PC-9 (cell line): ENCODE data around the gene GNAO1. TPM values are rescaled to one million over a fixed set of nuclear protein-coding genes. Genes with fewer than 3 reads are reported as not detected.

Experiments used
- BruUV-seq: library from RNA; stranded (reverse); fragments of 400-500 nt; replicated peaks from 2 replicates; lab custom pipeline; 2021; lab: Mats Ljungman, UMichigan
- CTCF ChIA-PET: fragments of 300-600 bp; sonication (Branson Sonifier 250); formaldehyde crosslinking; loops from one replicate; lab custom pipeline; 2022; ENCODE audit warnings: antibody characterized with exemption; lab: Charles Lee
- POLR2A ChIA-PET: fragments of 300-600 bp; sonication (Branson Sonifier 250); formaldehyde crosslinking; loops from one replicate; lab custom pipeline; 2022; ENCODE audit warnings: antibody characterized with exemption; ENCODE audit not compliant: unreplicated experiment; lab: Charles Lee
- DNase-seq, 2 experiments: peaks; one replicate each; pipeline versions ENCODE4 v3.0.0 to v3.0.0-alpha.2; 2015 to 2022; ENCODE audit warnings: mixed read lengths in 1 of 2
- H2AFZ ChIP-seq: fragments of 200-600 bp; sonication (generic); 2 replicates; pipeline ENCODE4 v1.8.1; 2017; ENCODE audit warnings: antibody characterized with exemption
- H3F3A ChIP-seq: fragments of 200-600 bp; sonication (generic); 2 replicates; pipeline ENCODE4 v1.8.1; 2017; ENCODE audit warnings: antibody characterized with exemption, mild to moderate bottlenecking, low read depth; ENCODE audit not compliant: insufficient read depth
- H3K27ac ChIP-seq: fragments of 200-600 bp; sonication (generic); 2 replicates; pipeline ENCODE4 v1.6.1; 2016; ENCODE audit warnings: mixed run types
- H3K27me3 ChIP-seq: fragments of 200-600 bp; sonication (generic); 2 replicates; pipeline ENCODE4 v1.6.1; 2016; ENCODE audit warnings: low read depth, mixed run types; ENCODE audit not compliant: insufficient read depth
- H3K36me3 ChIP-seq: fragments of 200-600 bp; sonication (generic); 2 replicates; pipeline ENCODE4 v1.6.1; 2016; ENCODE audit warnings: low read depth, mixed run types
- H3K4me1 ChIP-seq: fragments of 200-600 bp; sonication (generic); replicated peaks from 2 replicates; pipeline ENCODE4 v1.6.1; 2016; ENCODE audit warnings: mixed run types; ENCODE audit not compliant: insufficient read depth
- H3K4me2 ChIP-seq: fragments of 200-600 bp; sonication (generic); 2 replicates; pipeline ENCODE4 v1.6.1; 2017; ENCODE audit warnings: mixed run types
- H3K4me3 ChIP-seq: fragments of 200-600 bp; sonication (generic); 2 replicates; pipeline ENCODE4 v1.6.1; 2016; ENCODE audit warnings: mixed run types
- H3K79me2 ChIP-seq: fragments of 200-600 bp; sonication (generic); 2 replicates; pipeline ENCODE4 v1.6.1; 2017; ENCODE audit warnings: low read depth, mixed run types
- H3K9me2 ChIP-seq: fragments of 200-600 bp; sonication (generic); 2 replicates; pipeline ENCODE4 v1.8.1; 2017; ENCODE audit warnings: mild to moderate bottlenecking; ENCODE audit not compliant: insufficient read depth
- H3K9me3 ChIP-seq: fragments of 200-600 bp; sonication (generic); 2 replicates; pipeline ENCODE4 v1.8.1; 2016; ENCODE audit warnings: low read depth; ENCODE audit not compliant: insufficient read depth
- H4K20me1 ChIP-seq: fragments of 200-600 bp; sonication (generic); 2 replicates; pipeline ENCODE4 v1.8.1; 2017; ENCODE audit not compliant: insufficient read depth
- CTCF ChIP-seq: fragments of 200-600 bp; sonication (generic); conservative IDR thresholded peaks from 2 replicates; pipeline ENCODE4 v1.6.1; 2017; ENCODE audit warnings: mixed run types, antibody characterized with exemption, mild to moderate bottlenecking, moderate library complexity
- EZH2 ChIP-seq: fragments of 200-600 bp; sonication (generic); IDR thresholded peaks from 2 replicates; pipeline ENCODE4 v1.8.0; 2017; ENCODE audit warnings: antibody characterized with exemption, low read depth
- intact Hi-C: fragments of 100-400 bp; cut with micrococcal nuclease; formaldehyde crosslinking; loops from one replicate; pipeline ENCODE4 v1.10.0; 2022; ENCODE audit not compliant: unreplicated experiment
- total RNA-seq: library from RNA; stranded (reverse); gene quantifications from 2 replicates; pipeline ENCODE4 v1.2.3, GENCODE V29; 2021

Gene GNAO1
- total RNA-seq, 1 experiment from 2014 or later = 2.8 TPM

- no peak for DNase-seq
- no peaks in the 10 kb centered on the region for H3K79me2 ChIP-seq
- no peaks in the 10 kb centered on the region for H3K36me3 ChIP-seq
- no peaks in the 10 kb centered on the region for H3K27me3 ChIP-seq
- H3K4me3 ChIP-seq = no peak overlapping the region
- H4K20me1 ChIP-seq = no peaks in the 10 kb centered on the region
- no peak for TF ChIP-seq EZH2
- TF ChIP-seq CTCF = no peak
- H3K4me2 ChIP-seq = no peak overlapping the region
- no TSS peak for BruUV-seq
- H3F3A ChIP-seq = no peaks in the 10 kb centered on the region; the same call in 1 of the 2 replicates
- no peaks in the 10 kb centered on the region for H3K9me2 ChIP-seq
- intact Hi-C loops = no loop called here
- no peak overlapping the region for H3K27ac ChIP-seq
- POLR2A ChIA-PET = no interaction called here
- CTCF ChIA-PET = no interaction called here
- peaks cover 3% of the 10 kb centered on the region for H3K4me1 ChIP-seq
- H3K9me3 ChIP-seq = no peaks in the 10 kb centered on the region
- H2AFZ ChIP-seq = no peak overlapping the region
These were observed 82.3 kb downstream of the GNAO1 start for GRCh38 chr16:56273615-56274014.

GRCh38 chr16:56274369-56274768 lies 83.1 kb downstream of the GNAO1 start:
- DNase-seq = no peak
- Histone ChIP-seq H3K9me2 (no peaks in the 10 kb centered on the region), H3K36me3 (no peaks in the 10 kb centered on the region), H3F3A (no peaks in the 10 kb centered on the region; the same call in 1 of the 2 replicates), H3K27ac (no peak overlapping the region), H3K4me1 (peaks cover 10% of the 10 kb centered on the region), H3K9me3 (no peaks in the 10 kb centered on the region), H2AFZ (no peak overlapping the region), H3K4me3 (no peak overlapping the region), H4K20me1 (no peaks in the 10 kb centered on the region), H3K4me2 (no peak overlapping the region), H3K79me2 (no peaks in the 10 kb centered on the region), H3K27me3 (no peaks in the 10 kb centered on the region)
- TF ChIP-seq EZH2 (no peak), CTCF (no peak)
- intact Hi-C loops = no loop called here
- ChIA-PET POLR2A (no interaction called here), CTCF (no interaction called here)
- BruUV-seq = no TSS peak

- POLR2A ChIA-PET = no interaction called here
These were observed 83.8 kb downstream of the GNAO1 start for GRCh38 chr16:56275076-56275475.

More at GRCh38 chr16:56275076-56275475, 83.8 kb downstream of the GNAO1 start:
- intact Hi-C loops = no loop called here
- TF ChIP-seq EZH2 (no peak), CTCF (no peak)
- no peaks in the 10 kb centered on the region for H3K9me3 ChIP-seq
- H3K4me1 ChIP-seq = peaks cover 15% of the 10 kb centered on the region
- no peaks in the 10 kb centered on the region for H3K79me2 ChIP-seq
- no peaks in the 10 kb centered on the region; the same call in 1 of the 2 replicates for H3F3A ChIP-seq
- no peak overlapping the region for H3K4me2 ChIP-seq
- H3K4me3 ChIP-seq = no peak overlapping the region
- H3K9me2 ChIP-seq = no peaks in the 10 kb centered on the region
- no peak for DNase-seq
- no TSS peak for BruUV-seq
- no peaks in the 10 kb centered on the region for H4K20me1 ChIP-seq
- no peaks in the 10 kb centered on the region for H3K27me3 ChIP-seq
- H2AFZ ChIP-seq = no peak overlapping the region
- CTCF ChIA-PET = no interaction called here
- no peak overlapping the region for H3K27ac ChIP-seq
- no peaks in the 10 kb centered on the region for H3K36me3 ChIP-seq
